CD4-positive, alpha-beta T cell (primary cell): ENCODE data around the gene SEMA3F. TPM values are rescaled to one million over a fixed set of nuclear protein-coding genes. Genes with fewer than 3 reads are reported as not detected.

Experiments used
- ATAC-seq: fragments of 200-7000 bp; cut with Tn5 transposase; one replicate; pipeline ENCODE4 v1.10.0; 2022; ENCODE audit warnings: mild to moderate bottlenecking; ENCODE audit not compliant: poor library complexity
- CTCF ChIA-PET: fragments of 350-600 bp; sonication (Branson Sonifier 250); formaldehyde crosslinking; loops from one replicate; lab custom pipeline; 2021; ENCODE audit warnings: antibody characterized with exemption, inconsistent platforms; lab: Charles Lee
- POLR2A ChIA-PET: fragments of 350-600 bp; sonication (Branson Sonifier 250); formaldehyde crosslinking; loops from one replicate; lab custom pipeline; 2021; ENCODE audit warnings: antibody characterized with exemption, inconsistent platforms; lab: Charles Lee
- DNase-seq, 14 experiments: peaks; one replicate each; pipeline ENCODE4 v3.0.0-alpha.2; 2013 to 2020; ENCODE audit warnings: mixed read lengths in 2 of 14
- H3K27ac ChIP-seq, 2 donors: one replicate each; pipeline versions ENCODE4 v1.5.1 to v1.7.0; 2013; ENCODE audit warnings: low read length in 2 of 2, low read depth in 1 of 2, mild to moderate bottlenecking in 1 of 2
- H3K27me3 ChIP-seq, 2 experiments: 1 replicate in 1 of 2; 2 replicates in 1 of 2; pipeline versions ENCODE4 v1.6.1 to v1.7.0; 2013; ENCODE audit warnings: low read length in 2 of 2, control low read depth in 1 of 2, mild to moderate bottlenecking in 1 of 2, moderate library complexity in 1 of 2; ENCODE audit not compliant: insufficient read depth in 2 of 2, control insufficient read depth in 1 of 2
- H3K36me3 ChIP-seq: one replicate; pipeline ENCODE4 v1.6.1; 2013; ENCODE audit warnings: low read length, control low read depth; ENCODE audit not compliant: insufficient read depth
- H3K4me1 ChIP-seq: one replicate; pipeline ENCODE4 v1.6.1; 2013; ENCODE audit warnings: low read length, control low read depth; ENCODE audit not compliant: insufficient read depth
- H3K4me3 ChIP-seq: one replicate; pipeline ENCODE4 v1.5.1; 2013; ENCODE audit warnings: mild to moderate bottlenecking, low read length, moderate library complexity
- H3K9me3 ChIP-seq, 2 experiments: 1 replicate in 1 of 2; 2 replicates in 1 of 2; pipeline versions ENCODE4 v1.6.1 to v1.7.0; 2013; ENCODE audit warnings: low read length in 2 of 2, mild to moderate bottlenecking in 2 of 2, control low read depth in 1 of 2, moderate library complexity in 1 of 2; ENCODE audit not compliant: control insufficient read depth in 1 of 2, insufficient read depth in 1 of 2
- H3K27ac Mint-ChIP-seq: one replicate; pipeline ENCODE4 v1.8.0; 2020; ENCODE audit warnings: mixed read lengths
- H3K27me3 Mint-ChIP-seq: one replicate; pipeline ENCODE4 v1.8.0; 2021; ENCODE audit warnings: mixed read lengths
- H3K36me3 Mint-ChIP-seq: one replicate; pipeline ENCODE4 v1.8.0; 2021; ENCODE audit warnings: low read depth, mixed read lengths
- H3K4me1 Mint-ChIP-seq: one replicate; pipeline ENCODE4 v1.8.0; 2021; ENCODE audit warnings: low read depth, mixed read lengths
- H3K4me3 Mint-ChIP-seq: one replicate; pipeline ENCODE4 v1.8.0; 2020; ENCODE audit warnings: mild to moderate bottlenecking, mixed read lengths
- H3K9me3 Mint-ChIP-seq: one replicate; pipeline ENCODE4 v1.8.0; 2020; ENCODE audit warnings: mixed read lengths
- CTCF ChIP-seq: fragments of 200-600 bp; IDR thresholded peaks from one replicate; pipeline ENCODE4 v1.8.0; 2022; ENCODE audit warnings: antibody characterized with exemption, mild to moderate bottlenecking
- intact Hi-C, 2 experiments: fragments of 100-400 bp; cut with DNase I in 1 of 2; cut with micrococcal nuclease in 1 of 2; formaldehyde crosslinking; loops; one replicate each; pipeline versions ENCODE4 v1.15.1 to v1.9.0; 2023 to 2025; cut with DNase I, micrococcal nuclease
- total RNA-seq, 174 experiments: library from RNA in 2 of 174; stranded (reverse) in 2 of 174; gene quantifications; one replicate each; pipeline ENCODE4 v1.2.3 and lab custom pipeline; 2021 to 2026

SEMA3F gene
- total RNA-seq, 2 experiments from 2014 or later: 0.22 to 1.1 TPM

DNA sequence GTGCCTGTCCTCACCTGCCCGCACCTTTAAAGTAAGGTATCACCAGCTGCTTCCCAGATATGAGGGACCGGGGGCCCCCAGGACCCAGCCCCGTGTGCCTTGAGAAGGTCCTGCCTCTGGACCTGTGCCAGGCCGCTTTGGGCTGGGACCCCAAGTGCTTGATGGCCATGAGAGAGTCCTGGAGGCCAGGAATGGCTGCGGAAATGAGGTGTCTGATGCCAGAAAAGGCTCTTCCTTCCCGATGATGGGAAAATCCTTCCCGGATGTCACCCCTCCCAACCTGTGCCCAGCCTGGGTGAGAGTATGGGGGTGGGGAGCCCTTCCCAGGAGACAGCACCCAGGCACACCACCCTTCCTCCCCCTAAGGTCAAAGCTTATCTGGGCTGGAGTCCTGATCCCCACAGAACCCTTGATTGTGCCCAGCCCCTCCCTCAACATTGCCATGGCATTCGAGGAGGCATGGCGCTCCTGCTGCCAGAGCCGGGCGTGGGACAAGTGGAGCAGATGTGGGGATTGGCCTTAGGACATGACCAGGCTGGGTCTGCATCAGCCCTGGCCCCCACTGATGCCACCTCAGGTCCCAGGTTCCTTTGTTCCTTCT, 14.2 kb downstream of the SEMA3F start:
- ChIA-PET POLR2A (no interaction called here), CTCF (no interaction called here)

DNA sequence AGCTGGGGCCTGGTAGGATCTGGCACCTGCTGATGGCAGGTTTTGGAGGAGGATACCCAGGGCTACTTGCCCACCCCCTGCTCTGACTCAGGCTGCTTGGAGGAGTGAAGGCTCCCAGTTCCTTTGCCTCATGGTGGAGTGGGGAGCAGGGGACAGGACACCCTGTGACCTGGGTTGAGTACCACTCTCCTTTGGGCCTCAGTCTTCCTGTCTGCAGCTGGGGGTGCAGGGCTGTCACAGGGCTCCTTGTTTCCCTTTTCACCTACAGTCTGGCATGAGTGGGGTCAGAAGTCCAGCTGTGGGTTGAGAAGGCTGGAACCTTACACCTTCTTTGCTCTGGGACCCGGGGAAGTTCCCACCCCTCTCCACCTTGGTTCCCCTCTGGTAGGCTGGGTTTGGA, 14.7 kb downstream of the SEMA3F start:
- no peaks in the 10 kb centered on the region for H3K27me3 ChIP-seq
- Mint-ChIP-seq H3K36me3 (no peaks in the 10 kb centered on the region), H3K27me3 (no peaks in the 10 kb centered on the region), H3K4me1 (no peaks in the 10 kb centered on the region), H3K27ac (no peak overlapping the region), H3K4me3 (no peak overlapping the region), H3K9me3 (no peaks in the 10 kb centered on the region)
- no peak overlapping the region for H3K27ac ChIP-seq
- POLR2A ChIA-PET: no interaction called here
- ATAC-seq (no peak), DNase-seq (no peak)
- no peaks in the 10 kb centered on the region for H3K36me3 ChIP-seq
- H3K4me1 ChIP-seq: peaks cover 4% of the 10 kb centered on the region
- no peak for TF ChIP-seq CTCF
- CTCF ChIA-PET: no interaction called here
- H3K9me3 ChIP-seq: no peaks in the 10 kb centered on the region
- no peak overlapping the region for H3K4me3 ChIP-seq
- intact Hi-C loops: loop anchor here in 1 of 2 experiments (10.0 kb wide), 1 partner anchor 225 kb away; no protein-coding TSS in a partner anchor

More for the DNA sequence above, 14.2 kb downstream of the SEMA3F start:
- Histone ChIP-seq H3K27ac (no peak overlapping the region), H3K4me3 (no peak overlapping the region), H3K4me1 (peaks cover 4% of the 10 kb centered on the region), H3K9me3 (no peaks in the 10 kb centered on the region), H3K27me3 (no peaks in the 10 kb centered on the region), H3K36me3 (no peaks in the 10 kb centered on the region)
- Mint-ChIP-seq H3K27ac (no peak overlapping the region), H3K4me3 (no peak overlapping the region), H3K9me3 (no peaks in the 10 kb centered on the region), H3K4me1 (no peaks in the 10 kb centered on the region), H3K36me3 (no peaks in the 10 kb centered on the region), H3K27me3 (no peaks in the 10 kb centered on the region)
- ATAC-seq: no peak
- TF ChIP-seq CTCF: no peak
- no peak for DNase-seq
- intact Hi-C loops: loop anchor here in 1 of 2 experiments (10.0 kb wide), 1 partner anchor 225 kb away; no protein-coding TSS in a partner anchor

- H3K4me3 ChIP-seq: no peak overlapping the region
- intact Hi-C loops: no loop called here
- no peak for TF ChIP-seq CTCF
- Mint-ChIP-seq H3K27ac (no peak overlapping the region), H3K4me3 (no peak overlapping the region), H3K27me3 (no peaks in the 10 kb centered on the region), H3K36me3 (no peaks in the 10 kb centered on the region), H3K9me3 (no peaks in the 10 kb centered on the region), H3K4me1 (no peaks in the 10 kb centered on the region)
- ChIA-PET CTCF (no interaction called here), POLR2A (no interaction called here)
- DNase-seq (peak in 2 of 14 experiments; percentile 29 to 50), ATAC-seq (no peak)
- H3K27me3 ChIP-seq: no peaks in the 10 kb centered on the region
- no peak overlapping the region for H3K27ac ChIP-seq
- peaks cover 4% of the 10 kb centered on the region for H3K4me1 ChIP-seq
- no peaks in the 10 kb centered on the region for H3K9me3 ChIP-seq
- H3K36me3 ChIP-seq: no peaks in the 10 kb centered on the region
These were observed 15.6 kb downstream of the SEMA3F start for GRCh38 chr3:50170689-50171088.
